OCI-LY7 (cell line): ENCODE results near the gene UGT1A10.

Experiments used
- EZH2phosphoT487 ChIP-seq: fragments of 200-600 bp; sonication (generic); IDR thresholded peaks from 2 replicates; pipeline ENCODE4 v1.6.1; 2018; ENCODE audit warnings: low read depth, borderline replicate concordance, mild to moderate bottlenecking, mixed run types, antibody characterized with exemption, low read length, moderate library complexity, mixed read lengths
- TF ChIP-seq, protein P1 (sequence below): fragments of 200-600 bp; sonication (generic); conservative IDR thresholded peaks from 2 replicates; pipeline ENCODE4 v1.5.1; 2014; ENCODE audit warnings: mild to moderate bottlenecking, antibody characterized with exemption, low read length, moderate library complexity, mixed read lengths

DNA sequence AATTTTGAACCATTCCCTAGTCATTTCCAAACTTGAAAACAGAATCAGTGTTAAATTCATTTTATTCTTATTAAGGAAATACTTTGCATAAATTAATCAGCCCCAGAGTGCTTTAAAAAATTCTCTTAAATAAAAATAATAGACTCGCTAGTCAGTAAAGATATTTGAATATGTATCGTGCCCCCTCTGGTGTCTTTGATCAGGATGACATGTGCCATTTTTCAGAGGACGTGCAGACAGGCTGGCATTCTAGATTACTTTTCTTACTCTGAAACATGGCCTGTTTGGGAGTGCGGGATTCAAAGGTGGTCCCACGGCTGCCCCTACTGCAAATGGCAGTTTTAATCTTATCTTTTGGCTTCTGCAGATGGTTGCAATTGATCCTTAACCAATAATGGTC lies 136.3 kb downstream of the UGT1A10 start:
- TF ChIP-seq, protein P1, sequence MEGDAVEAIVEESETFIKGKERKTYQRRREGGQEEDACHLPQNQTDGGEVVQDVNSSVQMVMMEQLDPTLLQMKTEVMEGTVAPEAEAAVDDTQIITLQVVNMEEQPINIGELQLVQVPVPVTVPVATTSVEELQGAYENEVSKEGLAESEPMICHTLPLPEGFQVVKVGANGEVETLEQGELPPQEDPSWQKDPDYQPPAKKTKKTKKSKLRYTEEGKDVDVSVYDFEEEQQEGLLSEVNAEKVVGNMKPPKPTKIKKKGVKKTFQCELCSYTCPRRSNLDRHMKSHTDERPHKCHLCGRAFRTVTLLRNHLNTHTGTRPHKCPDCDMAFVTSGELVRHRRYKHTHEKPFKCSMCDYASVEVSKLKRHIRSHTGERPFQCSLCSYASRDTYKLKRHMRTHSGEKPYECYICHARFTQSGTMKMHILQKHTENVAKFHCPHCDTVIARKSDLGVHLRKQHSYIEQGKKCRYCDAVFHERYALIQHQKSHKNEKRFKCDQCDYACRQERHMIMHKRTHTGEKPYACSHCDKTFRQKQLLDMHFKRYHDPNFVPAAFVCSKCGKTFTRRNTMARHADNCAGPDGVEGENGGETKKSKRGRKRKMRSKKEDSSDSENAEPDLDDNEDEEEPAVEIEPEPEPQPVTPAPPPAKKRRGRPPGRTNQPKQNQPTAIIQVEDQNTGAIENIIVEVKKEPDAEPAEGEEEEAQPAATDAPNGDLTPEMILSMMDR: no peak
- no peak for TF ChIP-seq EZH2phosphoT487
